Measurements from ENCODE around the gene FGFR2.
"Not testable (repeated sequence)": the region's sequence is repeated elsewhere in the genome, so short reads cannot be mapped to it uniquely, and the experiment has no call there.

Gene FGFR2

GRCh38 chr10:121590772-121591171 lies 7.5 kb downstream of the FGFR2 start:
- no peak for DNase-seq (ENCODE audit: low read depth)

GRCh38 chr10:121589553-121589952 lies 8.7 kb downstream of the FGFR2 start:
- no peak for DNase-seq (ENCODE audit: low read depth)

GRCh38 chr10:121583857-121584256 lies 14.4 kb downstream of the FGFR2 start:
- no peak for DNase-seq (ENCODE audit: low read depth)

- DNase-seq (ENCODE audit: low read depth): no peak
These were observed 15.0 kb downstream of the FGFR2 start for GRCh38 chr10:121583258-121583657.

DNA sequence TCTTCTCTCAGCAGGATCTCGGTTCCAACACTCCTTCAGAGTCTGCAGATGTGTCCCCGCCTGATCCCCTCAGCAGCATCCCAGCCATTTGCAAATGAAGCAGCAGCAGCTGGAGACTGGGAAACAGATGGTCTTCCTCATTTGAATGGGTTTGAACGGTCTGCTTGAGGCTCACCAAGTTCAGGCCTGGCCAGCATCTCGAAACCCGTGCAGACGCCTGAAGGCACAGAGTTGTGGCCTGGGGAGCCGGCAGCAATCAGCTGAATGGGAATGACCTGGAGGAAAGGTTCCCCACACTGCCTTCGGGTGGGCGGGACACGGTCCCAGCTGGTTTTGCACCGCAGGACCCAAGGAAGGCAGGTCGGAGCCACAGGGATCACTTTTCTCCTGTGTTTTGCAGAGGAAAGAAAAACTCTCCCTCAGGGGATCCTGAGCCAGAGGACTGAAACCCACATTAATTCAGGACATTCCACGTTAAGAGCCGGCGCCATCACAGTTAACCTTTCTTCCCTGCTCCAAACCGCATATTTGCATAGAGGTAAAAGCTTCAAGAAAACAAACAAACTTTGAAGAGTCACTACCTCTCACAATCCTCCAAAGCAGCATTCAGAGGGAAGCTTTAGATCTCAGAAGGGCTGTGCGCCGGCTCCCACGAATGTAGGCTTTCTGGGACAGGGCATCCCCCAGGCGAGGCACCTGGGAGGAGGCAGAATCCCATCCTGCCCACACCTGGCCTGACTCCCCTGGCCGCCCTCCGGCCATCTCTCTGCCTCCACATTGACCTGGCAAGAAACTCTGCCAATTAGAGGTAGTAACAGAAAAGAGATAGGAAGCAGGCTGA lies 17.7 kb downstream of the FGFR2 start:
- DNase-seq (ENCODE audit: low read depth): no peak

DNA sequence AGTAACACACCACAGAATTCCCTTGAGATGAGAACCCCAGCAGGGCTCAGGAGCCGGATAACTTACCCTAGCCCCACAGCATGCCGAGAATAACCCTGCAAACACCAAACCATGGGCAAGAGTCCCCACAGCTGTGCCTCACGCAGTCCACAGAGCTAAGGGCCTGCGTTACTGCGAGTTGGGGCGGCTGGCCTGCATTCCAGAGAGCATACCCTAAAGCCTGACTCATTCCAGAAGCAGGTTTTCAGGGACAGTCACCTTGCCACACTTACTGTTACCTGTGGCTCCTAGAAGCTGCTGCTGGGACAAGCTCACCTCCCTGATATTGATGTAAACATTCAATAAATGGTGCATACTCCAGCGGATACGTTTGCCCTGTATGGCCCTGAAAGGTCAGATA lies 18.6 kb downstream of the FGFR2 start:
- no peak for DNase-seq (ENCODE audit: low read depth)

DNA sequence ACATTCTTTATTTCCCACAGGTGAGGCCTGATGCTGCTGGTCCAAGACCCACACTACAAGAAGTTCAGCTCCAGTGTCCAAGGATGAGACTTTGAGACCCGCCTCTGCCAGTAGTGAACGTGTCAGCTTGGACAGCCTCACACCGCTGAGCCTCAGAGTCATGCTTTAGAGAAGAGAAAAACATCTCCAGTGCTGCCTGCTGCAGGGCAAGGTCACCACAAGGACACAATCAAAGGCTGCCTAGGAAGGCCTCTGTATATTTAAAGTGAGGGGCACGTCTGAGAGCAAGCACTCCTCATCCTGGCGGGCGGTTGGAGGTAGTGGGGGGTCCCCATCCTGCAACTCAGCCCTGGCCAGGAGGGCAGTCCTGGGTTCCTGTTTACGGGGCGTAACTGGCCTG lies 19.3 kb downstream of the FGFR2 start:
- DNase-seq (ENCODE audit: low read depth): no peak

DNA sequence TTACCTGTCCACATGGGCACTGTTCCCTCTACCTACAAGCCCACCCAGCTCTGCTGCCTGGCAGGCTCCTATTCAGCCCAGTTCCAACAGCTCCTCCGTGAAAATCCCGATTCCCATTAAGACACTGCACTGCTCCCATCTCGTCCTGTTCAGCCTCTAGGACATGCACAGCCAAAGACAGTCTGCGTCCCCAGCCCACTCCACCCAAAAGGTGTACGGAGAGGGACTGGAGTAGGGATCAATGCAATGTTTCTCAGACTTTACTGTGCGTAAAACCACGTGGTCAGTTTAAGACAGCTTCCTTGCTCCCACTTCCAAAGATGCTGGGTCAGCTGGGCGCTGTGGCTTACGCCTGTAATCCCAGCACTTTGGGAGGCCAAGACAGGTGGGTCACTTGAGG lies 19.9 kb downstream of the FGFR2 start:
- DNase-seq (ENCODE audit: low read depth): no peak

DNA sequence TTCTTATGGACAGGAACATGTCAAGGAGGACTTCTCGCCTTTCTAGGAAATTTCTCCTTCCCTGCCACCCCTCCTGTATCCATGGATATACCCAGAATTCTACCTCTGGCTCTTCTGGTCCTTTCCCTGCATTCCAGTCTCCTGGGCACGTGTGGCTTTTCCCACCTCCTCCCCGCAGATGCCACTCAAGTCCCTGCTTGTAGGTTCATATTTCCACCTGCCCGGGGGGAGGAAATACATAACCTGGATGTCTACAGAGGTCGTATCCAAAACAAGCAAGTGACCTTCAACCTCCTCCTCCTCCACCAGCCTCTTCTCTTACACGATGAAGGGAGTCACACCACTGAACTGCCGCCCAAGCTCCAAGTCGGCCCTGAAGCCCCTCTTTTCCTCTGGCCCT lies 20.7 kb downstream of the FGFR2 start:
- no peak for DNase-seq (ENCODE audit: low read depth)

DNA sequence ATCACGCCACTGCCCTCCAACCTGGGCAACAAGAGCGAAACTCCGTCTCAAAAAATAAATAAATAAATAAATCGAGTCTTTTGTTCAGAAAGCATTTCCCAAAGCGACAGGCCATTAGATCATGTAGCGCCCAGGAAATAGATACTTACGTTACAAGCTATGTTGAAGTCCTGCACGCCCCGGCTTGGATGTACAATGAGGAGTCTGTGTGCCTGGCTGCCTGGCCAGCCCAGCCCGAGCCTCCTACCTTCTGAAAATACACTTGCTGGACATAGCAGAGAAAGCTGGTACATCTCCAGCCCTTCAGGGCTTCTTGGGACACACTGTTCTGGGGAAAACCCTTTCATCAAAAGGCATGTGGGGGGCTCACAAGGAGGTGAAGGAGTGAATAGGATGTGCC lies 22.1 kb downstream of the FGFR2 start:
- no peak for DNase-seq (ENCODE audit: low read depth)

DNA sequence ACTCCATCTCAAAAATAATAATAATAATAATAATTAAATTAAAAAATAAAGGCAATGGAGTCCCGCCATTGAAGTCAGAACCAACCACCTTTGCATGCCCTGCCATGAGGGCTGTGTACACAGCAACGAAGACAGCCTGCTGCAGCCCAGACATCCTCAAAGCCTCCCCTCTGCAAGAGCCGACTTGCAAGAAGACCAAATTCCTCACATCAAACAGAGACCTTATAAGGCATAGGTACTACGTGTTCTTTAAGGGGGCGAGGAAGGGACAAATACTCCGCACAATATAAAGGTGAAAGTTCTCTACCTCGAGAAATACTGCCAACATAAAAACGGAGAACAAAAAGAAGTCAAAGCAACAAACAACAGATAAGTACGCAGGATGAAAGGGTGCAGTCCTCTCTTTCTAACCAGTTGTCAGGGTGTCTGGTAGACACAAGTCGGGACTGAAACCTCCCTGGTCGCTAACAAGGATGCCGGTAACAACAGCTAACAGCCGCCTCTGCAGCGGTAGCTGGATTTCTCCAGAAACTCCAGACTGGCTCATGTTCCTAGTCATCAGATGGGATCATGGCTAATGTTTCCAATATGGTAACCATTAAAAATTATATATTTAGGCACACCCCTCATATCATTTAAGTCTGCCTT lies 23.6 kb downstream of the FGFR2 start:
- no peak for DNase-seq (ENCODE audit: low read depth)

DNA sequence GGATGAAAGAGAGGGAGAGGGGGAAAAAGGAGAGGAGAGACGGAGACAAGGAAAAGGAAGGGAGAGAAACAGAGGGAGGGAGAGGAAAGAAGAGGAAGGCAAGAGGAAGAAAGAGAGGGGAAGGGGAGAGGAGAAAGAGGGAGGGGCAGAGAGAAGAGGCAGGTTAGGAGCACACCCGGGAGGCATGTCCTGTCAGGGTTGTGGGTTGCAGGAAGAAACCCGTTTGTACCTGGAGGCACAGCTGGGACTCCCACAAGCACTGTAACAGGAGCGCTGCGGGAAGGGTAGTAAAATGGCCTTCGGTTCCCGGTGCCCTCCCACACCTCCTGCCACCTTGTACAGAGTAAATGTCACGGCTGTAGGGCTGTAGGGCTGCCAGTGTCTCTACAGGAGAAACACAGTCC lies 24.7 kb downstream of the FGFR2 start:
- no peak for DNase-seq (ENCODE audit: low read depth)

- no peak for DNase-seq (ENCODE audit: low read depth)
These were observed 25.2 kb downstream of the FGFR2 start for GRCh38 chr10:121572859-121573537.

- DNase-seq (ENCODE audit: low read depth): no peak
These were observed 27.9 kb downstream of the FGFR2 start for GRCh38 chr10:121570315-121570714.

DNA sequence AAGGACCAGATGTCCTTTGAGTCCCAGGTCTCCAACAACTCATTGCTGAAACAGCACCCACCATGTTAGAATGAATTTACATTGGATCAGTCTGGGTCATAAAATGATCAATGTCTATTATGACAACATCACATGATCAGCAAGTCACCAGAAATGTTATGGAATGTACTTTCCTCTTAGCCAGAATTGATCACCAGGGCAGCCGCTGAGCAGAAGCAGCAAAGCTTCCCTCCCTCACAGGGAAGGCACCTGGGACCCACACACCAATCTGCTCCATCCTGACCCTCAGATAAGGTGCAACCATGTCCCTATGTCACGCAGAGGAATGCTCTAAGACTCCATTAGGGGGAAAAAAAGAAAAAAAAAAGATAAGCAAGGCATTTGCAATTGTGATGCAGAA lies 30.0 kb downstream of the FGFR2 start:
- DNase-seq (ENCODE audit: low read depth): no peak

DNA sequence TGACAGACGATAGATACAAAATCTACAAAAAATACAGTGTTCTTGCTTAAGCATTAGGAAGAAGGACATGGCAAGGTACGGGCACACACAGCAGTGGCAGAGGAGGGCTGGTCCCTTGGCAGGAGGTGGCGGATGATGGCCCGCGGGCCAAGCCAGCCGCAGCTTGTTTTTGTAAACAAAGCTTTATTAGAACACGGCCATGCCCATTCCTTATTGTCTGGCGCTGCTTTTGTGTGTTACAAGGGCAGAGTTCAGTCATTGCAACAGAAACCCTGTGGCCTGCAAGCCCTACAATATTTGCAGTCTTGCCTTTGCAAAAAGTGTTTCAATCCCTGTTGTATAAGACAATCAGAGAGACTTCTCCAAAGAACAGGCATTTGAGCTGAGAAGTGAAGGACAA lies 30.7 kb downstream of the FGFR2 start:
- no peak for DNase-seq (ENCODE audit: low read depth)

DNA sequence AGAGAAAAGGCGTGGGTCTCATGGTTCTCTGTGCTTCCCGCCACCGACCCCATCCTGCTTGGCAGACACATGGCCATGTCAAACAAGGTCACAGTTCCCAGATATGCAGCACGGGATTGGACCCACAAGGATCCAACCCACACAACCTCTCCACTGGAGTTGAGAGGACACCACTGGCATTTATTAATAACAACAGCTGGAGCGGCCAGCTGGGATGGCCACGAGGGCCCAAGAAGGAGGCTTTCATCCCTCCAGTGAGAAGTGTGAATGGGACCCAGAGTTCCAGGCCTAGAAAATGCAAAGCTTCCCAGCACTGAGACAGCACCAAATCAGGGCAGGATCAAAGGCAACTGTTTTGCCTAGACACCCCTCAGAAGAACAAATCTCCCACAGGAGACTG lies 31.5 kb downstream of the FGFR2 start:
- no peak for DNase-seq (ENCODE audit: low read depth)

- DNase-seq (ENCODE audit: low read depth): no peak
These were observed 38.8 kb downstream of the FGFR2 start for GRCh38 chr10:121559326-121560026.

DNA sequence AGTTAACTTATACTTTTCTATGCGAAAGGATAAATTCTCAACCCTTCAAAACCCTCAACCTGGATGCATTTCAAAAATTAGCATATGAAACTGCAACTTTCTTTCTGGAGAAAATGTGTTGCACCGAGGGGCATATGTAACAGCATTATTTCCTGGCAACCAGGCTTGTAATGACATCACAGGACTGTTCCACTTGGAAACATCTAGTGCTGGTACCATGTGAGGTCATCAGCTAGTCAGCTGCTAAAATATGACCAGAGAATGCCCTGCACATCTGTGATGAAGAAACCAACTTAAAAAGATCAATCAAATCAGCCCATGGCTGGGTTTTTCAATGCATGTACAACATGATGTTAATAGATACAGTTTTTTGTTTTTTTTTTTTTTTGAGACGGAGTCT lies 40.0 kb downstream of the FGFR2 start:
- DNase-seq (ENCODE audit: low read depth): no peak

DNA sequence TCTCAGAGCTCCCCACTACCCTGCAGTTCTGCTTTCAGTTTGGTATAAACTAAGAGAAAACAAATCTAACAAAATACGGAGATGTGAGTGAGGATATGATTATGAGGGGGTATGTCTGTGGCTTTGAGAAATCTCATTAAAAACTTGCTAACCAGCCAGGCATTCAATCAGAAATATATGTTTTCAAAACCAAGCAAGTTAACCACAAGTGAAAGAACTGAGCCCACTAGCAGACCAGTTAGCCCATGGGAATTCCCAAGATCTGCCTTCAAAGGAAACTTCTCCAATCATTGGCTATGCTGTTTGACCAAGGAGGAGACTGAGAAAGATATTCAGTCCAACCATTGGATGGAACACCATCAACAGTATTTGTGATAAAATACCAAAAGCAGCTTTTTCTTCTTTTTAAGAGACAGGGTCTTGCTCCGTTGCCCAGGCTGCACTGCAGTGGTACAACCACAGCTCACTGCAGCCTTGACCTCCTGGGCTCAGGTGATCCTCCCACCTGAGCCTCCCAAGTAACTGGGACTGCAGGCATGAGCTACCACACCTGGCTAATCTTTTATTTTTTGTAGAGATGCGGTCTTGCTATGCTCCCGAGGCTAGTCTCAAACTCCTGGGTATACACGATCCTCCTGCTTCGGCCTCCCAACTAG lies 41.2 kb downstream of the FGFR2 start:
- DNase-seq (ENCODE audit: low read depth): no peak

DNA sequence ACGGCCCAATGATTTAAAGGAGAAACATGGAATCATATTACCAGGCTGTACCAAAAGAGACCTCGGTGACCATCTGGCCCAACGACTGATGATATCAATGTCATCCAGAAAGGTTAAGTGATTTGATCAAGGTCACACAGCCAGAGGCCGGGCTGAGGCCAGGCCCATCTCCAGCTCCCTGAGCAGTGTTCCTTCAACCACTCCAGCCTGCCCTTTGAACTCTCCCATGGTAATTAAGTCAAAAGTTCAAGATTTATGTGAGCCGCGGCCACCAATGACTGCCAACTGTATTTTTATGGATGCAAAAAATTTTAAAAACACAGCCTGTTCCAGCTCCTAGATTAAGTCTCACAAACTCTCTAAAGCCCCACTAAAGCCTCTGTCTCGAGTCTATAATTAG lies 41.8 kb downstream of the FGFR2 start:
- DNase-seq (ENCODE audit: low read depth): no peak

GRCh38 chr10:121554916-121555315 lies 43.3 kb downstream of the FGFR2 start:
- not testable (repeated sequence) for DNase-seq (ENCODE audit: low read depth)

All from stromal cell of bone marrow (primary cell).